A549 (cell line): Measurements from ENCODE around the gene VPS4A. TPM values are rescaled to one million over a fixed set of nuclear protein-coding genes. Genes with fewer than 3 reads are reported as not detected.

ENCODE experiments used
- ATAC-seq, 2 experiments: fragments of 200-7000 bp in 1 of 2; fragments of >200 bp in 1 of 2; cut with Nextera tagmentation in 1 of 2; cut with Tn5 transposase in 1 of 2; 3 replicates each; pipeline versions ENCODE4 v1.8.0 to v1.9.1; 2018 to 2020; ENCODE audit warnings: mild to moderate bottlenecking in 1 of 2, moderate library complexity in 1 of 2
- CTCF ChIA-PET: fragments of 300-600 bp; sonication (Branson Sonifier 250); formaldehyde crosslinking; extraction: SDS; loops from one replicate; lab custom pipeline; 2021; ENCODE audit warnings: antibody characterized with exemption, inconsistent platforms; lab: Yijun Ruan, JAX
- POLR2A ChIA-PET: fragments of 350-600 bp; formaldehyde crosslinking; extraction: SDS; loops from one replicate; lab custom pipeline; 2021; ENCODE audit warnings: antibody characterized with exemption, inconsistent platforms; lab: Yijun Ruan, JAX
- DNase-seq, 2 experiments: peaks; one replicate each; pipeline versions ENCODE4 v3.0.0 to v3.0.0-alpha.2; 2011 to 2016; ENCODE audit warnings: low read depth in 1 of 2, low spot score in 1 of 2
- FAIRE-seq: peaks from 2 replicates; lab custom pipeline; 2011; peaks lifted over from hg19 to GRCh38; lab: Jason Lieb, UNC
- H3K27ac ChIP-seq, 2 experiments: fragments of >200 bp; sonication (Bioruptor Twin); formaldehyde crosslinking; 3 replicates each; pipeline ENCODE4 v1.5.1; 2016 to 2017
- H3K4me1 ChIP-seq: fragments of >200 bp; sonication (Bioruptor Twin); formaldehyde crosslinking; 3 replicates; pipeline ENCODE4 v1.6.1; 2016
- H3K4me2 ChIP-seq: fragments of >200 bp; sonication (Bioruptor Twin); formaldehyde crosslinking; 3 replicates; pipeline ENCODE4 v1.6.1; 2016
- H3K4me3 ChIP-seq: fragments of >200 bp; sonication (Bioruptor Twin); formaldehyde crosslinking; 3 replicates; pipeline ENCODE4 v1.5.1; 2016
- H3K9me3 ChIP-seq: fragments of >200 bp; sonication (Bioruptor Twin); formaldehyde crosslinking; 3 replicates; pipeline ENCODE4 v1.6.1; 2016
- BCL3 ChIP-seq: fragments of >200 bp; sonication (Bioruptor Twin); formaldehyde crosslinking; IDR thresholded peaks from 3 replicates; pipeline ENCODE4 v1.6.1; 2016
- CBX2 ChIP-seq: fragments of 200-600 bp; sonication (generic); IDR thresholded peaks from 2 replicates; pipeline ENCODE4 v1.6.1; 2016; ENCODE audit warnings: low read depth, mild to moderate bottlenecking, borderline replicate concordance
- CHD2 ChIP-seq: fragments of 150-350 bp; IDR thresholded peaks from 2 replicates; pipeline ENCODE4 v1.6.1; 2014; ENCODE audit warnings: low read length; ENCODE audit not compliant: partially characterized antibody
- CHD4 ChIP-seq: fragments of 200-600 bp; sonication (generic); IDR thresholded peaks from 2 replicates; pipeline ENCODE4 v1.6.1; 2016; ENCODE audit warnings: antibody characterized with exemption, mild to moderate bottlenecking, borderline replicate concordance
- EHF ChIP-seq: fragments of 250-450 bp; sonication (Bioruptor Pico); IDR thresholded peaks from 2 replicates; pipeline ENCODE4 v1.5.0; 2020; ENCODE audit warnings: mild to moderate bottlenecking
- EP300 ChIP-seq, 2 experiments: fragments of >200 bp; sonication (Bioruptor Twin); formaldehyde crosslinking; IDR thresholded peaks; 2 replicates in 1 of 2; 3 replicates in 1 of 2; pipeline ENCODE4 v1.6.1; 2016 to 2017
- FOSB ChIP-seq: fragments of 250-450 bp; sonication (Bioruptor Pico); IDR thresholded peaks from 2 replicates; pipeline ENCODE4 v1.5.0; 2020; ENCODE audit warnings: mild to moderate bottlenecking, moderate library complexity
- FOXS1 ChIP-seq: fragments of 250-450 bp; sonication (Bioruptor Pico); IDR thresholded peaks from 2 replicates; pipeline ENCODE4 v1.5.0; 2020; ENCODE audit warnings: mild to moderate bottlenecking, moderate library complexity
- GATA3 ChIP-seq: IDR thresholded peaks from 2 replicates; pipeline ENCODE4 v1.6.1; 2012; ENCODE audit warnings: borderline replicate concordance
- HDAC2 ChIP-seq: fragments of 200-600 bp; sonication (generic); IDR thresholded peaks from 2 replicates; pipeline ENCODE4 v1.6.1; 2016
- HMGXB4 ChIP-seq: fragments of 250-450 bp; sonication (Bioruptor Pico); IDR thresholded peaks from 2 replicates; pipeline ENCODE4 v1.5.0; 2021; ENCODE audit warnings: mild to moderate bottlenecking, moderate library complexity, borderline replicate concordance
- HOXB13 ChIP-seq: fragments of 250-450 bp; sonication (Bioruptor Pico); IDR thresholded peaks from 2 replicates; pipeline ENCODE4 v1.5.0; 2020; ENCODE audit warnings: low read depth, mild to moderate bottlenecking, moderate library complexity
- JUNB ChIP-seq: fragments of >200 bp; sonication (Bioruptor Twin); formaldehyde crosslinking; IDR thresholded peaks from 2 replicates; pipeline ENCODE4 v1.6.1; 2016
- MAFK ChIP-seq: fragments of 450-650 bp; IDR thresholded peaks from 2 replicates; pipeline ENCODE4 v1.6.1; 2014; ENCODE audit not compliant: partially characterized antibody
- MAX ChIP-seq: IDR thresholded peaks from 2 replicates; pipeline ENCODE4 v1.6.1; 2012
- MAZ ChIP-seq: fragments of 150-350 bp; IDR thresholded peaks from 2 replicates; pipeline ENCODE4 v1.6.1; 2014; ENCODE audit warnings: antibody characterized with exemption, low read depth, low read length, borderline replicate concordance
- NFE2L2 ChIP-seq: fragments of 150-350 bp; conservative IDR thresholded peaks from 2 replicates; pipeline ENCODE4 v1.6.1; 2014; ENCODE audit warnings: low read length
- RARB ChIP-seq: fragments of 250-450 bp; sonication (Bioruptor Pico); IDR thresholded peaks from 2 replicates; pipeline ENCODE4 v1.8.0; 2021; ENCODE audit warnings: mild to moderate bottlenecking, moderate library complexity
- RCOR1 ChIP-seq: fragments of 150-350 bp; IDR thresholded peaks from 2 replicates; pipeline ENCODE4 v1.6.1; 2014; ENCODE audit warnings: antibody characterized with exemption, low read length, low read depth
- RNF2 ChIP-seq: fragments of 200-600 bp; sonication (generic); IDR thresholded peaks from 2 replicates; pipeline ENCODE4 v1.6.1; 2016; ENCODE audit warnings: low read depth, mild to moderate bottlenecking, antibody characterized with exemption, moderate library complexity, borderline replicate concordance
- SMC3 ChIP-seq: fragments of >200 bp; sonication (Bioruptor Twin); formaldehyde crosslinking; IDR thresholded peaks from 3 replicates; pipeline ENCODE4 v1.6.1; 2018; ENCODE audit warnings: inconsistent platforms
- ZSCAN20 ChIP-seq: fragments of 250-450 bp; sonication (Bioruptor Pico); IDR thresholded peaks from 2 replicates; pipeline ENCODE4 v1.8.0; 2022; ENCODE audit warnings: mild to moderate bottlenecking, moderate library complexity
- WGBS: methylation state at CpG from one replicate; pipeline ENCODE4 v1.1.6; 2017; ENCODE audit errors: missing lambda C conversion rate; 5-methylcytosine and 5-hydroxymethylcytosine counted together
- polyA plus RNA-seq, 4 experiments: library from polyadenylated mRNA; depleted of rRNA in 3 of 4; stranded (reverse); fragments of >200 nt; fragmentation: RNase III in 1 of 4; extraction: RNeasy Plus Mini Kit Qiagen cat#74134 plus additional on column Dnase treatment in 1 of 4; gene quantifications; 2 replicates in 3 of 4; 3 replicates in 1 of 4; pipeline ENCODE4 v1.2.3, GENCODE V29; 2011 to 2017
- TF ChIP-seq, protein P1 (sequence below): fragments of >200 bp; sonication (Bioruptor Twin); formaldehyde crosslinking; IDR thresholded peaks from 3 replicates; pipeline ENCODE4 v1.5.1; 2016
- TF ChIP-seq, protein P2 (sequence below): IDR thresholded peaks from 2 replicates; pipeline ENCODE4 v1.6.1; 2012
- TF ChIP-seq, protein P3 (sequence below): fragments of 150-350 bp; IDR thresholded peaks from 2 replicates; pipeline ENCODE4 v1.6.1; 2014; ENCODE audit warnings: low read depth, mild to moderate bottlenecking, low read length

Gene VPS4A
- polyA plus RNA-seq, 2 of the 4 experiments (the other 2 are of a cell fraction) = 12.9 to 28.1 TPM

GRCh38 chr16:69348222-69348621, 37.1 kb downstream of the VPS4A start:
- no peak overlapping the region for H3K27ac ChIP-seq
- ATAC-seq (no peak), FAIRE-seq (no peak), DNase-seq (no peak)
- POLR2A ChIA-PET = no interaction called here
- 69% methylated on average over 3 of the region's 6 CpGs for WGBS
- H3K4me3 ChIP-seq = no peak overlapping the region
- no peak overlapping the region for H3K4me2 ChIP-seq
- H3K4me1 ChIP-seq = no peaks in the 10 kb centered on the region
- CTCF ChIA-PET = interaction anchor here (0.6 to 1.6 kb wide), 2 partner anchors 9 to 140 kb away, joined by 3 to 4 read pairs; partner anchors contain the start of genes COG8 and NIP7
- no peaks in the 10 kb centered on the region for H3K9me3 ChIP-seq
- TF ChIP-seq JUNB = no peak
- TF ChIP-seq RCOR1 = no peak
- TF ChIP-seq HOXB13 (CRISPR knock-in tag) = no peak
- no peak for TF ChIP-seq FOSB (CRISPR knock-in tag)
- TF ChIP-seq, protein P1, sequence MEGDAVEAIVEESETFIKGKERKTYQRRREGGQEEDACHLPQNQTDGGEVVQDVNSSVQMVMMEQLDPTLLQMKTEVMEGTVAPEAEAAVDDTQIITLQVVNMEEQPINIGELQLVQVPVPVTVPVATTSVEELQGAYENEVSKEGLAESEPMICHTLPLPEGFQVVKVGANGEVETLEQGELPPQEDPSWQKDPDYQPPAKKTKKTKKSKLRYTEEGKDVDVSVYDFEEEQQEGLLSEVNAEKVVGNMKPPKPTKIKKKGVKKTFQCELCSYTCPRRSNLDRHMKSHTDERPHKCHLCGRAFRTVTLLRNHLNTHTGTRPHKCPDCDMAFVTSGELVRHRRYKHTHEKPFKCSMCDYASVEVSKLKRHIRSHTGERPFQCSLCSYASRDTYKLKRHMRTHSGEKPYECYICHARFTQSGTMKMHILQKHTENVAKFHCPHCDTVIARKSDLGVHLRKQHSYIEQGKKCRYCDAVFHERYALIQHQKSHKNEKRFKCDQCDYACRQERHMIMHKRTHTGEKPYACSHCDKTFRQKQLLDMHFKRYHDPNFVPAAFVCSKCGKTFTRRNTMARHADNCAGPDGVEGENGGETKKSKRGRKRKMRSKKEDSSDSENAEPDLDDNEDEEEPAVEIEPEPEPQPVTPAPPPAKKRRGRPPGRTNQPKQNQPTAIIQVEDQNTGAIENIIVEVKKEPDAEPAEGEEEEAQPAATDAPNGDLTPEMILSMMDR = no peak
- no peak for TF ChIP-seq RNF2
- no peak for TF ChIP-seq MAX
- TF ChIP-seq ZSCAN20 (CRISPR knock-in tag) = no peak
- TF ChIP-seq NFE2L2 = no peak
- TF ChIP-seq BCL3 = no peak
- TF ChIP-seq HDAC2 = no peak
- TF ChIP-seq HMGXB4 = no peak

GRCh38 chr16:69349536-69349935, 38.4 kb downstream of the VPS4A start:
- 88% methylated on average over 10 of the region's 10 CpGs for WGBS
- no peak for ATAC-seq
- Histone ChIP-seq H3K4me1 (no peaks in the 10 kb centered on the region), H3K4me3 (no peak overlapping the region), H3K27ac (no peak overlapping the region), H3K9me3 (no peaks in the 10 kb centered on the region), H3K4me2 (no peak overlapping the region)
- no peak for TF ChIP-seq MAFK
- no peak for TF ChIP-seq GATA3
- no peak for TF ChIP-seq CHD2
- no peak for TF ChIP-seq EHF (CRISPR knock-in tag)
- no peak for TF ChIP-seq EP300 (IDR thresholded peaks at IDR 0.05)
- TF ChIP-seq, protein P2, sequence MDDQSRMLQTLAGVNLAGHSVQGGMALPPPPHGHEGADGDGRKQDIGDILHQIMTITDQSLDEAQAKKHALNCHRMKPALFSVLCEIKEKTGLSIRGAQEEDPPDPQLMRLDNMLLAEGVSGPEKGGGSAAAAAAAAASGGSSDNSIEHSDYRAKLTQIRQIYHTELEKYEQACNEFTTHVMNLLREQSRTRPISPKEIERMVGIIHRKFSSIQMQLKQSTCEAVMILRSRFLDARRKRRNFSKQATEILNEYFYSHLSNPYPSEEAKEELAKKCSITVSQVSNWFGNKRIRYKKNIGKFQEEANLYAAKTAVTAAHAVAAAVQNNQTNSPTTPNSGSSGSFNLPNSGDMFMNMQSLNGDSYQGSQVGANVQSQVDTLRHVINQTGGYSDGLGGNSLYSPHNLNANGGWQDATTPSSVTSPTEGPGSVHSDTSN = no peak
- no peak for TF ChIP-seq CHD4
- no peak for TF ChIP-seq FOXS1 (CRISPR knock-in tag)
- no peak for TF ChIP-seq RARB (CRISPR knock-in tag)
- TF ChIP-seq SMC3 = no peak
- no peak for TF ChIP-seq RCOR1
- no peak for TF ChIP-seq CBX2
- TF ChIP-seq, protein P3, sequence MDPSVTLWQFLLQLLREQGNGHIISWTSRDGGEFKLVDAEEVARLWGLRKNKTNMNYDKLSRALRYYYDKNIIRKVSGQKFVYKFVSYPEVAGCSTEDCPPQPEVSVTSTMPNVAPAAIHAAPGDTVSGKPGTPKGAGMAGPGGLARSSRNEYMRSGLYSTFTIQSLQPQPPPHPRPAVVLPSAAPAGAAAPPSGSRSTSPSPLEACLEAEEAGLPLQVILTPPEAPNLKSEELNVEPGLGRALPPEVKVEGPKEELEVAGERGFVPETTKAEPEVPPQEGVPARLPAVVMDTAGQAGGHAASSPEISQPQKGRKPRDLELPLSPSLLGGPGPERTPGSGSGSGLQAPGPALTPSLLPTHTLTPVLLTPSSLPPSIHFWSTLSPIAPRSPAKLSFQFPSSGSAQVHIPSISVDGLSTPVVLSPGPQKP = no peak
- TF ChIP-seq MAZ = no peak
- POLR2A ChIA-PET = no interaction called here
- DNase-seq = no peak
- no peak for FAIRE-seq
- CTCF ChIA-PET = interaction anchor here (1.5 kb wide), 1 partner anchor 9 kb away, joined by 4 read pairs; no protein-coding TSS in a partner anchor
